ENCODE measurements around the gene ZCCHC7.
"Not testable (repeated sequence)": the region's sequence is repeated elsewhere in the genome, so short reads cannot be mapped to it uniquely, and the experiment has no call there.

ZCCHC7 gene

DNA sequence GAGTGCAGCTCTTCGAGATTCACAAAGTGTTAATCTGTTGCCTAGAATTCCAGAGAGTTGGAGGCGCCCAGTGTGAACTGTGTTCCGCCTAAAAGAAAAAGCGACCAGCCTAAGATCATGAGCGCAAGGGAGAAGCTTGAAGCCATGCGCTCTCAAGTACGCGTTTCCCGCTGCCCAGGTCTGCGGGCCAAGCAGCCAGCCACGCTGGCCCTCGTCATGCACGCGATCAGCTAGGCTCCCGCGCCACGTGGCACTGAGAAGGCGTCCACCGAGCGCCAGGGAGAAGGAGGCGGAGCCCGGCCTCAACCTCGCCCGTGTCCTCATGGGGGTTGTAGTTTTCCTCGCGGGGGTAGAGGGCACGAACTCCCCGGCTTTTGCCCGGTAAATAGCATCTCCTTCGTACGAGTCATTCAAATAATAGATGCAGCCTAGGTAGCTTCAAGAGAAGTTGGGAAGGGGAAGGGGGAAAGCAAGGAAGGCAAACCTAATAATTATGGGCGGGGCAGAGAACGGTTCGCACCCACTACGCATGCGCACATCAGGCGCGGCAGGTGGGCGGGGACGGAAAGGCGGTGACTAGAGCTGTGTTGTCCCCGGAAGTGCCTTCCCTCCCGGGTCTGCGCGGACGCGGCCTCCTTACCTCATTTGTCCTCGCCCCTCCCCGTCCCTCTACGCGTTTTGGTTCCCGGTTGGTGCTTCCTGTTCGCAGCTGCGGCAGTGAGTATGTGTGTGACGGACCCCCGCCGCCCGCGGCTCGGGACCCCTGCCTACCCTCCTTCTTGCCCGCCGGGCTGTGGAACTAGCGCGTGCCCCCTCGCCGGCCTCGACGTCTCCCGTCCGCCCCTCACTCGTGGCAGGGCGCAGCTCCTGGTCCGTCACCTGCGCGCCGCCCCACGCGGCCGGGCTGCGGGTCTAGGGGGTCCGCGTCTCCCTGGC is at the start of gene ZCCHC7:
ZCCHC7 (plus strand) TSS at position 668 of the 936 bp plus-strand sequence.
- in situ Hi-C loops (cut with MboI; ENCODE audit: low sequenced_read_pairs): loop anchor here (25.0 kb wide), 1 partner anchor 108 kb away; no protein-coding TSS in a partner anchor

DNA sequence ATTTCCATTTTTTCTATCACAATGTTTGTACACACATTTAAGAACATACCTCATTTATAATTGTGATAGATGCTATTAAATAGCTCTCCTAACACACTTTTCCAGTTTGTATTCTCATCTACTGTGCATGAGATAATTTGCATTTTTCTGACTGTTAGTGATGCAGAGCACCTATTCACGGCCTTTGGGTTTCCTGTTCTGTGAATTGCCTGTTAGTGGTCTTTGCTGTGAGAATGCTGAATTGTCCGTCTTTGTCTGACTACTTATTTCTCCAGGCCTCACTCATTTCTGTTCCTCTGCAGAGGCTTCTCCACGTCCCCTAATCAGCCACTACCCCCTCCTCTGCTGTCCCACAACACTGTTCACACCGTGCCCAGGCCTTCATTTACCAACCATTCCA is 45.6 kb upstream of the ZCCHC7 start:
- in situ Hi-C loops (cut with MboI; ENCODE audit: low sequenced_read_pairs): not testable (repeated sequence)

DNA sequence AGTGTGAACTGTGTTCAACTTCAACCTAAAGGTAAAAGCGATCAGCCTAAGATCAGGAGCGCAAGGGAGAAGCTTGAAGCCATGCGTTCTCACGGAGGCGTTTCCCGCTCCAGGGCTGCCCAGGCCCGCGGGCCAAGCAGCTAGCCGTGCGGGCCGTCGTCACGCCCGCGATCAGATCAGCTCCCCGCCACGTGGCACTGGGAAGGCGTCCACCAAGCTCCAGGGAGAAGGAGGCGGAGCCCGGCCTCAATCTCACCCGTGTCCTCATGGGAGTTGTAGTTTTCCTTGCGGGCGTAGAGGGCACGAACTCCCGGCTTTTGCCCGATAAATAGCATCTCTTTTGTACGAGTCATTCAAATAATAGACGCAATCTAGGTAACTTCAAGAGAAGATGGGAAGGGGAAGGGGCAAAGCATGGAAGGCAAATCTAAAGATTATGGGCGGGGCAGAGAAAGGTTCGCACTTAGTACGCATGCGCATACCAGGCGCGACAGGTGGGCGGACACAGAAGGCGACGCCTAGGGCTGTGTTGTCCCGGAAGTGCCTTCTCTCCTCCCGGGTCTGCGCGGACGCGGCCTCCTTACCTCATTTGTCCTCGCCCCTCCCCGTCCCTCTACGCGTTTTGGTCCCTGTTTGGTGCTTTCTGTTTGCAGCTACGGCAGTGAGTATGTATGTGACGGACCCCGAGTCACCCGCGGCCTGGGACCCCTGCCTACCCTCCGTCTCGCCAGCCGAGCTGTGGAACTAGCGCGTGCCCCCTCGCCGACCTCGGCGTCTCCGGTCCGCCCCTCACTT is 40.8 kb upstream of the ZCCHC7 start:
- in situ Hi-C loops (cut with MboI; ENCODE audit: low sequenced_read_pairs): no loop called here

DNA sequence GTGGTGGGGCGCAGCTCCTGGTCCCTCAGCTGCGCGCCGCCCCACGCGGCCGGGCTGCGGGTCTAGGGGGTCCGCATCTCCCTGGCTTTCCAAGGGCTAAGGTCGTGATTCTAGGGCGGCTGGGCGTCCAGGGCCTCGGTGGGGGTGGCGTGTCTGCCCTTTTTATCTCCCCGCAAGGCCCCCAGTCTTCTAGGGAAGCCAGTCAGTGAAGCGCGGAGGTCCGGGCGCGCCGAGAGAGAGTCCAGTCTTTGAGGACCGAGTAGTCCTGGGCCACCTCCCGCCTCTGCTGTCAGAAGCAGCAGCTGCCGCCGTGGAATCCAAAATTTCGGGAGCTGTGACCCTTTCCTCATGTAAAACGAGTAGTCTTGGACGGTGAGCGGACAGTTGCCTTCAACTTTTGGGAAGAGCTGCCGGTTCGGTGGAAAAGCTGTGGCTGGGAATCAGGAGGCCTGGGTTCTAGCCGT is 40.2 kb upstream of the ZCCHC7 start:
- in situ Hi-C loops (cut with MboI; ENCODE audit: low sequenced_read_pairs): not testable (repeated sequence)

DNA sequence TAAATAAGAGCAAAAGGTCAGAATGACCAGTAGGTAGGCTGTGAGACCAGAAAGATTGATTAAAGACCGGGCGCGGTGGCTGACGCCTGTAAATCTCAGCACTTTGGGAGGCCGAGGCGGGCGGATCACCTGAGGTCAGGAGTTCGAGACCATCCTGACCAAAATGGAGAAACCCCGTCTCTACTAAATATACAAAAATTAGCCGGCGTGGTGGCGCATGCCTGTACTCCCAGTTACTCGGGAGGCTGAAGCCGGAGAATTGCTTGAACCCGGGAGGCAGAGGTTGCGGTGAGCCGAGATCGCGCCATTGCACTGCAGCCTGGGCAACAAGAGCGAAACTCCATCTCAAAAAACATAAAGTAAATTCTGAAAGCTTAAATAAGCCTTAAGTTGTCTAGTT is 38.9 kb upstream of the ZCCHC7 start:
- in situ Hi-C loops (cut with MboI; ENCODE audit: low sequenced_read_pairs): not testable (repeated sequence)

DNA sequence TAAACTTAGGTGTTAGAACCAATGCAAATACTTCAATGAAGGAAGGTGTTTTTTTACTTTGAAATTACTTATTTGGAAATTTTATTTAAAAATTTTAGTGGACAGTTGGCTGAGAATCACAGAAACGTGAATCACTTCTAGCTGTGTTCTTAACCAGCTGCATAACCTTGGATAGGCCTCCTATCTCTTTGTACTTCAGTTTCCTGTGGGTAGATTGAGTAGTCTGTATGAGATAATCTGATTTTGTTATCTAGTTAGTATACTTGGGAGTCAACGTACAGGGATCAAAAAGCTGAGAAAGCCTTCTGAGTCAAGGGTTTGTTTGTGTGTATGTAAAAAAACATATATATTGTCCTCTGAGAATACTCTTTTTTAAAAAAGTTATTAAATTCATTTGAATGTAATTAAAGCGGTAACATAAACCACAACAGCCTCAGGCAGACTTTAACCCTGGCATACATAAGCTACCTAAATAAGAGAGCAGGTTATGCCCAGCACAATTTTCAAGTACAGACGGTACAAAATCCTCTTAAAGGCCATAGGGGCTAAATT is 38.1 kb upstream of the ZCCHC7 start:
- in situ Hi-C loops (cut with MboI; ENCODE audit: low sequenced_read_pairs): no loop called here

DNA sequence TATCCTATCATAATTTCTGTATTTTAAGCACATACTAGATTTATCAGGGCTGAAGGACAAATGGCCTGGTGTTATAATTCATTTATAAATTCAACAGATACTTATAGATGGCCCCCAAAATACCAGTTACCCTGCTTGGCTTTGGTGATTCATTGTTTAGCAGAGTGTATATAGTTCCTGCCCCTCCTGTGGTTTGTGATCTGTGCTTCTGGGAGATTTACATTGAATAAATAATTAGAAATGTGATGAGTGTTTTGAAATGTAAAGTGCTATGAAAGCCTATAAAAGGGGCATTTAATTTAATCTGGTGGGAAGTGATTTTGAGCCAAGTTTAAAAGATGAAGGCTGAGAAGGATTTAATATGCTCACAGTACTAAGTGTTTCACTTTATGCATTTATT is 36.7 kb upstream of the ZCCHC7 start:
- in situ Hi-C loops (cut with MboI; ENCODE audit: low sequenced_read_pairs): no loop called here

DNA sequence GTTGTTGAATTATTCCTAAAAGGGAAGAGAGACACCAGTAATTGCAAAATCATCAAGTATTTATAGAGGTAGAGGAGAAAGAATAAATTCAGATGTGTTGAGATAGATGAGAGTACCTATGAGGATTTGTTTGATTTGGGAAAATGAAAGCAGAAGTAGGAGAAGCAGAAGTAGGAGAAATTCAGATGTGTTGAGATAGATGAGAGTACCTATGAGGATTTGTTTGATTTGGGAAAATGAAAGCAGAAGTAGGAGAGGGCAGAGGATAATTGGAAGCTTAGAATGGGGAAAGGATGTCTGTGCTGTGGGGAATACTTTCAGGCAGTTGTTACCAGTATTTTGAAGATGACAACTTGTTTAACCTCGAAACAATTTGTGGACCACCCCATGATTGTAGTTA is 35.1 kb upstream of the ZCCHC7 start:
- in situ Hi-C loops (cut with MboI; ENCODE audit: low sequenced_read_pairs): no loop called here

DNA sequence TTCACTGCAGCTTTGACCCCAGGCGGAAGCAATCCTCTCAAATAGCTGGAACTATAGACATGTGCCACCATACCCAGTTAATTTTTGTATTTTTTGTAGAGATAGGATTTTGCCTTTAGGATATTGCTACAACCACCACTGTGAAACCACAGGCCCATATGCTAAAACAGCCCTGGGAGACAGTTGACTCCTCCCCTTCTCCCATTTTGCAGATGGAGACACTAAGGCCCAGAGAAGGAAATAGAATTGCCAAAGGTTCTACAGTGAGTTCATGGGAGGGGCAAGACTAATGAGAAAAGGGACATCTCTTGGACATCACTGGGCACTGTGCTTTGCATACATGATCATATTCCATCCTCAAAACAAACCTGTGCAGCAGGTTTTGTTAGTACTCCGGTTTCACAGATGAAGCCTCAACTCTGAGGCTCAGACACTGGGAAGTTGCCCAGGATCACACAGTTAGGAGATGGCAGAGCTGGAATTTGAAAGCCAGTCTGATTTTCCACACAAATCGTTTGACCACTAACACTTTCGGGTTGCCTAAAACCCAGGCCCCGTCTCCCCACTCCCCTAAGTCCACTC is 27.6 kb upstream of the ZCCHC7 start:
- in situ Hi-C loops (cut with MboI; ENCODE audit: low sequenced_read_pairs): not testable (repeated sequence)

DNA sequence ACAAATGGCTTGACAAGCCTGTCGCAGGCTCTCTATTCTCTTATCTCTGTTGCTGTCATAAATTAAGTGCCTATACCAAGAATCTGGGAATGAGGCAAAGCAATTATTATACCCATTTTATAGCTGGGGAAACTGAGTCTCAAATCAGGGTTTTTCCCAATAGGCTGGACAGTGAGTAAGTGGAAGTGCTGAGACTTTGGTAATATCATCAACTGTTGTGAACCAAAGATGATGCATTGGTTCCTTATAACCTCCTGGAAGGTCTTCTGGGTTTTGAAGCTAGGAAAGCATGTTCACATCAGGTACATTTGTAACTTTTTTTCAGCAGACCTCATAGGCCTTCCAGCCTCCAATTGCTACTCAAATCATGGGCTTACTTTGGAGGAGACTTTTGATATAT is 25.6 kb upstream of the ZCCHC7 start:
- in situ Hi-C loops (cut with MboI; ENCODE audit: low sequenced_read_pairs): no loop called here

DNA sequence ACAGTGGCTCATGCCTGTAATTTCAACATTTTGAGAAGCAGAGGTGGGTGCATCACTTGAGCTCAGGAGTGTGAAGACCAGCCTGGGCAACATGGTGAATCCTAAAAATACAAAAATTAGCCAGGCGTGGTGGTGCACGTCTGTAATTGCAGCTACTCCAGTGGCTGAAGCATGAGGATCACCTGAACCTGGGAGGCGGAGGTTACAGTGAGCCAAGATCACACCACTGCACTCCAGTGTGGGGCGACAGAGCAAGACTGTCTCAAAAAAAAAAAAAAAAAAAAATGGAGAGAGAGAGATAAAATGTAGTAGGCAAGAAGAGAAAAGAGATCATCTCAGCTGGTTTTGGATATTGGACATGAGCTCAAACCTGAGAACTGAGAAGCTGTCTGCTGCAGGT is 23.7 kb upstream of the ZCCHC7 start:
- in situ Hi-C loops (cut with MboI; ENCODE audit: low sequenced_read_pairs): no loop called here

DNA sequence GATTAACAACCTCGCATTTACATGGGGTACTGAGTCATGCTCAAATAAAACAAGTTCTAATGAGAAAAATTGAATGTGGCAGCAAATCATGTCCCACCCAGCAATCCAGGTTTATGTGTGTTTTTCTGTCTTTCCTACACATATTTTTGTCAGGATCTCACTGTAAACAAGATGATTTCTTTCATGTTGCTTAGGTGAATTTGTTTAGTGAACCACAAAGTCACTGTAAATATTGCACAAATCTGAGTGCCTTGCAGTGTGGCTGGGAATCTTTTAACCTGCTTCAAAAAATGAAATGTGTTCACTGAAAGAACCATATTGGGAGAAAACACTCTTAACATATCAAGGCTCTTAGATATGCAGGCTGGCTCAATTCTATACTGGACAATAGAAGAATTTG is 23.1 kb upstream of the ZCCHC7 start:
- in situ Hi-C loops (cut with MboI; ENCODE audit: low sequenced_read_pairs): no loop called here

DNA sequence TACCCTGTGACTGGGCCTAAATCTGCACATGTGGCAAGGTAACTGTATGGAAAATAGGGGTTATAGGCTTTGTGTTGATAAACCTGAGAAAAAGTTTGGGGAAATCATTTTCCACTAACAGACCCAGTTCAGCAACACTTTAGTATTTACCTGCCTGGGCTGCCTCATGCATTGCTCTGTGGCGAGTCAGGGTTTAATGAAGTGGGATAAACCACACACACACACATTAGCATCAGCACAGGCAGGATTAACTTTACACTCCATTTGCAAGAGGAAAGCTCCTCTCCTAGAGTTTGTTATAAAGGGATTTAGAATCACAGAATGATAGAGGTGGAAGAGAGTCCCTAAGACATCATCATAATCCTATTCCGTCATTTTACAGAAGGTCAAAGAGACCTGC is 20.0 kb upstream of the ZCCHC7 start:
- in situ Hi-C loops (cut with MboI; ENCODE audit: low sequenced_read_pairs): loop anchor here (25.0 kb wide), 1 partner anchor 88 kb away; no protein-coding TSS in a partner anchor

DNA sequence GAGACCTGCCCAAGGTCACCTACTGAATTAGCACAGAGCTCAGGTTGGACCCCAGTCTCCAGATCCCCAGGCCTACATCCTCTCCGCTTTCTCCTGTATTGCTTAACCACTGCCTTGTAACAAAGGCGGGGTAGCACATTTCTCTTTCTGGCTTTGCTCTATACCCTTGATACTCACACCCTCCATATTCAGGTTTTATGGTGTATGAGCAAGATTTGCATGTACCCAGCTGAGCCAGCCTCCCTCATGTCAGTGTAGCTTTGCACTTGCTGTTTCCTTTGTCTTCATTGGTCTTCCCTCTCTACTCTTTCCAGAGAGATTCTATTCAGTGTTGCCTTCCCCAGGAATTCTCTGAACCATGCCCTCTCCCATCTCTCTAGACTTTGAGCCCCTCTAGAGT is 19.6 kb upstream of the ZCCHC7 start:
- in situ Hi-C loops (cut with MboI; ENCODE audit: low sequenced_read_pairs): loop anchor here (25.0 kb wide), 1 partner anchor 88 kb away; no protein-coding TSS in a partner anchor

DNA sequence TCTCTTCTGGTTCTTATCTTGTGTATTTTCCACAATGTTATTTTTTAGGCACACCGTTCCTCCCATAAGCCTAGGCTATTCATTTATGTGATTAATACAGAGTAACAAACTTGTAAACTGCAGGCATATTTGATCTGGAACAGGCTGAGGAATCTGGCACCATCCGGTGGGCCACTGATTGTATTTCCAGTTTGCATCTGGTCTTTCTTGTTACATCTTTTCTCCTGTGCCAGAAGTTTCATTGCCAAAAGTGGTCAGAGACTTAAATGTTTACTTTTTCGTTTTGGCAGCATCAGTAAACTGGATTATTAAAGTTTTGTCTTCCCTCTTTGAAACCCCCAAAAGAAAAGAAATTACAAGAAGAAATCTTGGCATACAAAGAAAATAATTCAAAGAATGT is 17.9 kb upstream of the ZCCHC7 start:
- in situ Hi-C loops (cut with MboI; ENCODE audit: low sequenced_read_pairs): loop anchor here (25.0 kb wide), 1 partner anchor 90 kb away; no protein-coding TSS in a partner anchor

DNA sequence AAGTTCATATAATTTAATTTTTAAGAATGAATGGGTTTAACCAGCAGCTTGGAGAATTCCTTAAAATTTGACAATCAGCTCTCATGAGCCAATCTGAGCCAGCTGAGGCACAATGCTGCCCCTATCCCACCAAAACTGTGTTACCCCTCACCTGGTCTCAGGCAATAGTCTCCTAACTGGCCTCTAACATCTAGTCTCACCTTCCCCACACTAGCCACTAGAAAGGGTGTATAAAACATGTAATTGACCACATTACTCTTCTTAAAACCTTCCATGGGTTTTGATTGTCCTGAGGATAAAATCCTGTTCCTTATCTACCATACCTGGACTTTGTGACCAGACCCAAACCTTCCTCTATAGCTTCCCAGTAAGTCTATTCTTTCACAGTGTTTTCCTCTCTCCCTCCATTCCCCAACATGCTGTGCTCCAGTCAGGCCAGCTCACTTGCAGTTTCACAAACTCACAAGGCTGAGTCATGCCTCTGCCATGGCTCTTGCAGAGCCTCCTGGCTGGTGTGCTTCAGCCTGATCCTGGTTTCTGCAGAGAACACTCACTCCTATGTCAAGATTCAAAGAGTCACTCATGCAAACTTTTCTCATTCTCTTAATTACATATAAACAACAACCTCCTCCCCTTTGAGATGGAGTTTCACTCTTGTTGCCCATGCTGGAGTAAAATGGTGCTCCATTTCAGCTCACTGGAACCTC is 16.0 kb upstream of the ZCCHC7 start:
- in situ Hi-C loops (cut with MboI; ENCODE audit: low sequenced_read_pairs): loop anchor here (25.0 kb wide), 1 partner anchor 92 kb away; no protein-coding TSS in a partner anchor

DNA sequence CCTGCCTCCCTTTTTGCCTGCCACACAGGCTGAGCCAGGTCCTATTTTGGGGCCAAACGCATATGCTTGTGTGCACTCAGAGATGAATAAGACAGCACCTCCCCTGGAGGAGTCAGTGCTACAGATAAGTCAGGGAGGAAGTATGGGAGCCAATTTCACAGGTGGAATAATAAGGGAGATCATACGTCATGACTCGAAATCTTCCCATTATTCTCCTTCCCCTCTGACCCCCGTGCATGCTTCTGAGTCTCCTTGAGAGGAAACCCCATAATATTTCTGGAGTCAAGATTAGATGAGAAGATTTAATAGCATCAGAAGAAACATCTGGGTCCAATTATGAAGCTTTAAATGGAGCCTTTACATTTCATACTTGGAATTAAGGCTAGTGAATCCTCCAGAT is 15.1 kb upstream of the ZCCHC7 start:
- in situ Hi-C loops (cut with MboI; ENCODE audit: low sequenced_read_pairs): loop anchor here (25.0 kb wide), 1 partner anchor 93 kb away; no protein-coding TSS in a partner anchor

DNA sequence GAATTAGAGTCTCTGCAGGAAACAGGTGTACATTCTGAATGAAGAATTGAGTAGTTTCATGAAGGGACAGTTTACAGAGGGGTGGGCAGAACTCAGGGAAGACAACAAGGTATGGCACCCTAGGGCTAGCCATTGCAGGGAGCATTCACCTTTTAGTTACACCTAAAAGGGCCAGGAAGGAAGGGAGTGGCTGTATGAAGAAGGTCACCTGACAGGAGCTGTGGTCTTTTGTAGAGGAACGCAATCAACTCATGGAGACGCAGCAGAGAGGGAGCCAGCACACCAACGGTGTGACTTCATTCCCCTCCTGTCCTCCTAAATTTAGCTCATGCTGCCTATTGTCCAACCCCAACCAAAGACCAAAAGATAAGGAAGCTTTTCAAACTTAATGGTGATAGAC is 12.7 kb upstream of the ZCCHC7 start:
- in situ Hi-C loops (cut with MboI; ENCODE audit: low sequenced_read_pairs): loop anchor here (25.0 kb wide), 1 partner anchor 95 kb away; no protein-coding TSS in a partner anchor

DNA sequence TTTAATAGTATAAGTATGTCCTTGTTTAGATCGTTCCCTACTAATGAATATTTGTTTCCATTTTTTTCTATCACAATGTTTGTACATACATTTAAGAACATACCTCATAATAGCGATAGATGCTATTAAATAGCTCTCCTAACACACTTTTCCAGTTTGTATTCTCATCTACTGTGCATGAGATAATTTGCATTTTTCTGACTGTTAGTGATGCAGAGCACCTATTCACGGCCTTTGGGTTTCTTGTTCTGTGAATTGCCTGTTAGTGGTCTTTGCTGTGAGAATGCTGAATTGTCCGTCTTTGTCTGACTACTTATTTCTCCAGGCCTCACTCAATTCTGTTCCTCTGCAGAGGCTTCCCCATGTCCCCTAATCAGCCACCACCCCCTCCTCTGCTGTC is 5.9 kb upstream of the ZCCHC7 start:
- in situ Hi-C loops (cut with MboI; ENCODE audit: low sequenced_read_pairs): loop anchor here (25.0 kb wide), 1 partner anchor 102 kb away; no protein-coding TSS in a partner anchor

DNA sequence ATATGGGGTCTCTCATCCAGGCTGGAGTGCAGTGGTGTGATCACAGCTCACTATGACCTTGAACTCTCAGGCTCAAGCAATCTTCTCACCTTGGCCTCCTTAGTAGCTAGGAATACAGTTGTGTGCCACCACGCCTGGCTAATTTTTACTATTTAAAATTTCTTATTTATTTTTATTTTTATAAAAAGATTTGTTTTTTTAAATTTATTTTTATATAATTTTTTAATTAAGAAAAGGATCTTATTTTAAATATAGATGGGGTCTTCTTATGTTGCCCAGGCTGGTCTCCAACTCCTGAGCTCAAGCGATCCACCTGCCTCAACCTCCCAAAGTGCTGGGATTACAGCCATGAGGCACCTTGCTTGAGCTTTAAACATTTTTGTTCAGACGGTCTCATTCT is 2.4 kb upstream of the ZCCHC7 start:
- in situ Hi-C loops (cut with MboI; ENCODE audit: low sequenced_read_pairs): loop anchor here (25.0 kb wide), 1 partner anchor 106 kb away; no protein-coding TSS in a partner anchor
